Stomach (tissue), 9 donors: Measurements from ENCODE around the gene LMOD1. TPM values are rescaled to one million over a fixed set of nuclear protein-coding genes. Genes with fewer than 3 reads are reported as not detected.

ENCODE experiments used
- DNase-seq, 2 donors: peaks; one replicate each; pipeline versions ENCODE4 v3.0.0 to v3.0.0-alpha.2; 2013 to 2019
- H3K27ac ChIP-seq, 5 donors: fragments of 200-600 bp in 4 of 5; sonication (generic) in 4 of 5; one replicate each; pipeline ENCODE4 v1.5.1; 2013 to 2019; ENCODE audit warnings: mild to moderate bottlenecking in 1 of 5, moderate library complexity in 1 of 5
- H3K27me3 ChIP-seq, 3 donors: fragments of 200-600 bp; sonication (generic); one replicate each; pipeline ENCODE4 v1.5.1; 2017 to 2019; ENCODE audit warnings: mixed run types in 1 of 3
- H3K36me3 ChIP-seq, 4 donors: fragments of 200-600 bp; sonication (generic); 1 replicate in 3 of 4; 2 replicates in 1 of 4; pipeline ENCODE4 v1.5.1; 2016 to 2019
- H3K4me1 ChIP-seq, 4 donors: fragments of 200-600 bp; sonication (generic); one replicate each; pipeline ENCODE4 v1.5.1; 2016 to 2019
- H3K4me3 ChIP-seq, 4 donors: fragments of 200-600 bp; sonication (generic) in 3 of 4; one replicate each; pipeline ENCODE4 v1.5.1; 2016 to 2019; ENCODE audit warnings: mild to moderate bottlenecking in 1 of 4
- H3K9me3 ChIP-seq, 4 donors: fragments of 200-600 bp; sonication (generic); one replicate each; pipeline ENCODE4 v1.5.1; 2016 to 2019
- CTCF ChIP-seq, 7 experiments: fragments of 450-650 bp in 4 of 7; fragments of 200-600 bp in 3 of 7; sonication (generic) in 3 of 7; IDR thresholded peaks; one replicate each; pipeline ENCODE4 v1.5.1; 2016 to 2019; ENCODE audit warnings: antibody characterized with exemption in 7 of 7, control low read depth in 2 of 7, mild to moderate bottlenecking in 1 of 7
- EP300 ChIP-seq: sonication (generic); formaldehyde crosslinking; IDR thresholded peaks from one replicate; pipeline ENCODE4 v1.6.1; 2017; ENCODE audit warnings: antibody characterized with exemption
- POLR2A ChIP-seq, 4 donors: fragments of 450-650 bp; IDR thresholded peaks; one replicate each; pipeline ENCODE4 v1.6.1; 2016; ENCODE audit warnings: antibody characterized with exemption in 4 of 4, control low read depth in 2 of 4, mild to moderate bottlenecking in 1 of 4, moderate library complexity in 1 of 4
- POLR2AphosphoS5 ChIP-seq, 3 donors: sonication (generic); formaldehyde crosslinking; IDR thresholded peaks; one replicate each; pipeline ENCODE4 v1.6.1; 2016; ENCODE audit warnings: antibody characterized with exemption in 3 of 3
- WGBS, 5 donors: extraction: QIAGEN DNeasy Blood & Tissue Kit in 3 of 5; methylation state at CpG; one replicate each; pipeline versions ENCODE4 v1.1.5 to v1.1.7; 2013 to 2018; 5-methylcytosine and 5-hydroxymethylcytosine counted together
- intact Hi-C: fragments of 100-400 bp; cut with DNase I; formaldehyde crosslinking; loops from one replicate; pipeline ENCODE4 v1.15.1; 2023; ENCODE audit warnings: low total_unique reads
- polyA plus RNA-seq, 3 donors: library from polyadenylated mRNA; stranded (reverse); fragments of 200-250 nt; gene quantifications; one replicate each; pipeline ENCODE4 v1.2.3, GENCODE V29; 2013
- total RNA-seq, 5 donors: library from RNA; depleted of rRNA; stranded (reverse); fragments of >200 nt; gene quantifications; one replicate each; pipeline versions ENCODE4 v1.1.0 to v1.2.3, GENCODE V29; 2014 to 2016
- donor health status: healthy with polysubstance abuse.
- donor health status: Bipolar disorder and iron deficiency.
- donor health status: healthy.

LMOD1 gene
- total and polyA plus RNA-seq, 8 donors = 19.6 to 420 (median 91.7) TPM

GRCh38 chr1:201955729-201956143 is 9.4 kb upstream of the LMOD1 start:
- no peaks in the 10 kb centered on the region for H3K9me3 ChIP-seq
- peaks cover 25 to 38% (median 36%) of the 10 kb centered on the region in 4 donors for H3K36me3 ChIP-seq
- 0 to 1% (median 0%) methylated on average over 17 of the region's 17 CpGs for WGBS, 5 donors
- intact Hi-C loops = no loop called here
- peak overlapping the region; percentile 84 to 91 (median 88) for H3K27ac ChIP-seq
- peak overlapping the region; percentile 83 to 94 (median 86) for H3K4me3 ChIP-seq
- peaks cover 12 to 23% (median 18%) of the 10 kb centered on the region in 4 donors for H3K4me1 ChIP-seq
- no peak for DNase-seq
- H3K27me3 ChIP-seq = no peaks in the 10 kb centered on the region
- TF ChIP-seq POLR2AphosphoS5 (IDR thresholded peaks at IDR 0.05) (no peak), CTCF (IDR thresholded peaks at IDR 0.05) (no peak), EP300 (no peak), POLR2A (IDR thresholded peaks at IDR 0.05) (no peak)

DNA sequence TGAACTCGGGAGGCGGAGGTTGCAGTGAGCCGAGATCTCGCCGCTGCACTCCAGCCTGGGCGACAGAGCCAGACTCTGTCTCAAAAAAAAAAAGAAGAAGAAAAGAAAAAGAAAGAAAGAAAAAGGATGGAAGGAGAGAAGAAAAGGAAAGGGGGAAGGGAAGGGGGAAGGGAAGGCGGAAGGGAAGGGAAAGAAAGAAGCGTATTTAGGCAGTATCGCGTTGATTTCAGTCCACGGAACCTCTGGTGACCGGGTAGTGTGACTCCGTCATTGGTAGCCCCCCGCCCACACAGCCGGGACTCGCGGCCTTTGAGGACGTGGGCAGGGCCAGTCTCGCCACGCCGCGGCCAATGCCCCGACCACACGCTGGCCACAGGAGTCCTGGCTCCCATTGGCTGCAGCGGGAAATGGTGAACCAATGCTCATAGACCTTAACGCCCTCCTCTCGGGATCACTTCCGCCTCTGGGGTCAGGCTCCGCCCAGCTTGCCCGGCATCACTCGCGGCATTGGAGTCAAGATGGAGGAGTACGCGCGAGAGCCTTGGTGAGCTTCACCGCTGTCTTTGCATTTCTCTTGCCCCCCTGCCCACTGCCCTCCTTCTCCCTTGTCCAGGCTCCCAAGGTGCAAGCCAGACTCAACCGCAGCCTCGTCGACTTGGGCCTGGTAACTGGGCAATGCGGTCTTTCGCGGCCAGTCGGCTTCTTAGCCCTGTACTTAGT is 8.8 kb upstream of the LMOD1 start, which contains the start of gene TIMM17A:
Gene TIMM17A (plus strand): TSS at position 495 of the 720 bp plus-strand sequence. CDS start 24 bp downstream, at position 519.
- Histone ChIP-seq H3K4me3 (peak within 1 kb of the TSS; percentile 83 to 94 (median 86)), H3K27me3 (no peaks in the 10 kb centered on the region), H3K36me3 (peaks cover 25 to 33% (median 30%) of the 10 kb centered on the region in 4 donors), H3K27ac (peak within 1 kb of the TSS; percentile 84 to 91 (median 88)), H3K4me1 (peaks cover 12 to 23% (median 18%) of the 10 kb centered on the region in 4 donors), H3K9me3 (no peaks in the 10 kb centered on the region)
- 0 to 1% (median 0%) methylated on average over 35 to 43 of the region's 43 CpGs for WGBS, 5 donors
- intact Hi-C loops = no loop called here
- DNase-seq = peak; percentile 96 to 99
- TF ChIP-seq CTCF (IDR thresholded peaks at IDR 0.05) (no peak), POLR2AphosphoS5 (IDR thresholded peaks at IDR 0.05) (peak; percentile 78 to 97 (median 93)), EP300 (no peak), POLR2A (IDR thresholded peaks at IDR 0.05) (peak in 2 of 4 donors; percentile 58 to 76)

DNA sequence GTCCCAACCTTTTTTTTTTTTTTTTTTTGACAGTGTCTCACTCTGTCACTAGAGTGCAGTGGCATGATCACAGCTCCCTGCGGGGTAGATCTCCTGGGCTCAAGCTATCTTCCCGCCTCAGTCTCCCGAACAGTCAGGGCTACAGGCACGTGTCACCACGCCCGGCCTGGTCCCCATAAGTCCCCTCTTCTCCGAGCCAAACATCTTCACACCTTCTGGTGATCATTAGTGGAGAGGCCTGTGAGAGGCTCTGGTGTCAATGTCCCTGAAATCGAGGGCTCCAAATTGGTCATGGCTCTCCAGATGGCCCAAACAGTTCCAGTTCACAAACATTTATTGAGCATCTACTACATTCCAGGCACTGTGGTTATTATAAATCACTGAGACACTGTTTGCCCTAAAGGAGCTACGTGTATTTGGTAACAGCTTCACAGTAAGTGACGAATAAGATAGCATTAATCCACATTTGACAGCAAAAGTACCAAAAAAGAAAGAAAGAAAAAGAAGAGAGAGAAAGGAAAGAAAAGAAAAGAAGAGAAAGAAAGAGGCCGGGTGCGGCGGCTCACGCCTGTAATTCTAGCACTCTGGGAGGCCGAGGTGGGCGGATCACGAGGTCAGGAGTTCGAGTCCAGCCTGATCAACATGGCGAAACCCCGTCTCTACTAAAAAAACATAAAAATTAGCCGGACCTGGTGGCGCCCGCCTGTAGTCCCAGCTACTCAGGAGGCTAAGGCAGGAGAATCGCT is 8.1 kb upstream of the LMOD1 start:
- no peaks in the 10 kb centered on the region for H3K9me3 ChIP-seq
- H3K27ac ChIP-seq = peak overlapping the region; percentile 84 to 91 (median 88)
- intact Hi-C loops = no loop called here
- peak overlapping the region; percentile 83 to 94 (median 86) for H3K4me3 ChIP-seq
- 50 to 57% (median 53%) methylated on average over 24 of the region's 24 CpGs for WGBS, 5 donors
- DNase-seq = no peak
- no peak for TF ChIP-seq POLR2AphosphoS5 (IDR thresholded peaks at IDR 0.05)
- no peak for TF ChIP-seq CTCF (IDR thresholded peaks at IDR 0.05)
- no peak for TF ChIP-seq EP300
- no peak for TF ChIP-seq POLR2A (IDR thresholded peaks at IDR 0.05)
- H3K27me3 ChIP-seq = no peaks in the 10 kb centered on the region
- peaks cover 12 to 23% (median 18%) of the 10 kb centered on the region in 4 donors for H3K4me1 ChIP-seq
- H3K36me3 ChIP-seq = peaks cover 19 to 25% (median 23%) of the 10 kb centered on the region in 4 donors

- TF ChIP-seq POLR2AphosphoS5 (IDR thresholded peaks at IDR 0.05) = no peak
- peaks cover 5 to 13% (median 9%) of the 10 kb centered on the region in 4 donors for H3K4me1 ChIP-seq
- DNase-seq = no peak
- H3K27ac ChIP-seq = peak overlapping the region in 4 of 5 donors; percentile 7 to 49 (median 34)
- H3K27me3 ChIP-seq = peaks cover 0 to 32% (median 28%) of the 10 kb centered on the region in 3 donors
- no peak overlapping the region for H3K4me3 ChIP-seq
- no peaks in the 10 kb centered on the region for H3K9me3 ChIP-seq
- intact Hi-C loops = loop anchor here (10.0 kb wide), 1 partner anchor 55 kb away; no protein-coding TSS in a partner anchor
- peaks cover 0 to under 1% (median 0%) of the 10 kb centered on the region in 4 donors for H3K36me3 ChIP-seq
Observed at GRCh38 chr1:201949491-201949890, 3.1 kb upstream of the LMOD1 start.
